H7 (cell line): ENCODE measurements around the gene F2R. TPM values are rescaled to one million over a fixed set of nuclear protein-coding genes. Genes with fewer than 3 reads are reported as not detected.
"Not testable (repeated sequence)": the region's sequence is repeated elsewhere in the genome, so short reads cannot be mapped to it uniquely, and the experiment has no call there.

Experiments used
- DNase-seq: peaks from one replicate; pipeline ENCODE4 v3.0.0; 2012
- H3K27me3 ChIP-seq: 2 replicates; pipeline ENCODE4 v1.6.0; 2011; ENCODE audit warnings: mild to moderate bottlenecking, low read length; ENCODE audit not compliant: control insufficient read depth, insufficient read depth
- H3K36me3 ChIP-seq: replicated peaks from 2 replicates; pipeline ENCODE4 v1.5.1; 2011; ENCODE audit warnings: low read length; ENCODE audit not compliant: control insufficient read depth, insufficient read depth
- H3K4me3 ChIP-seq: 2 replicates; pipeline ENCODE4 v1.5.1; 2011; ENCODE audit warnings: low read depth, mild to moderate bottlenecking, control low read depth, low read length, moderate library complexity; ENCODE audit not compliant: insufficient read depth
- total RNA-seq: library from RNA; depleted of rRNA; stranded (reverse); fragments of >200 nt; shearing (Covaris generic); gene quantifications from 2 replicates; pipeline ENCODE4 v1.2.3, GENCODE V29; 2014

F2R gene
- total RNA-seq, 1 experiment from 2014 or later, result 17.1 TPM

DNA sequence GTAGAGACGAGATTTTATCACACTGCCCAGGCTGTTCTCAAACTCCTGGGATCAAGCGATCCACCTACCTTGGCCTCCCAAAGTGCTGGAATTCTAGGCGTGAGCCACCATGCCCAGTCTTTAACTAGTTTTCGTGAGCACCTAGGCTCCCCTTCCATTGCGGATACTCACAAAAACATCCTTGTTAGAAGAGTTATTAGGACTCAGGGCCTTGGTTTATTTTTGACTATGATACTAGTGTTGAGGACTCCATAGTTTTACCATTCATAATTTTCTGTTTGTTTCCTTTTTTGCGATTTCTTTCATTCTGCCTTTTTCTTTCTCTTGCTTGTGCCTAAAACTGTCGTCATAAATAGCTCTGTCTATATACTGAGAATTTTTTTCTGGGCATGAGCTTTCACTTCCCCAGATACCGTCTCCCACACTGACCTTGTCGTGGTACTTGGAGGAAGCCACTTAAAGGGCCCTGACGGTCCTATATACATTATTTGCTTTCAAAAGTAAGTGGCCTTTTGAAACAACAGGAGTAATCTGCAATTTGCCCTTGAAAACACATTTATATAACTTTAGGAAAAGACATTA is 5.2 kb downstream of the F2R start:
- H3K4me3 ChIP-seq, result no peak overlapping the region
- H3K36me3 ChIP-seq, result no peaks in the 10 kb centered on the region
- DNase-seq, result no peak
- peaks cover 6% of the 10 kb centered on the region for H3K27me3 ChIP-seq

DNA sequence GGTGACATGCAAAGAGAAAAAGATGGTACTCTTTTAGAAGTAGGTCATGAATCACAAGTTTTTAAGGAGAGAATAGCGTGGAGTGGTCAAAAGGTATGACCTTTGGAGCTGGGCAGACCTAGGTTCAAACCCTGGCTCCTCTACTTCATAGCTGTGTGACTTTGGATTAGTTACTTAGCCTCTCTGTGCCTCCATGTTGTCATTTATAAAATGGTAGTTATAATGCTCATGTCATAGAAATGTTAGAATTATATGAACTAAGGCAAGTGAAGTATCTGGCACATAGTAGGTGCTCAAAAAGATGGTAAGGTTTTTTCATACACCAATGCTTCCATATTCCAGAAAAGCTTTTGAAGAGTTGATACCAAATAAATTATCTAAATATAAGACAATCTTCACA is 7.3 kb downstream of the F2R start:
- DNase-seq, result no peak
- H3K27me3 ChIP-seq, result no peaks in the 10 kb centered on the region
- no peaks in the 10 kb centered on the region for H3K36me3 ChIP-seq
- no peak overlapping the region for H3K4me3 ChIP-seq

DNA sequence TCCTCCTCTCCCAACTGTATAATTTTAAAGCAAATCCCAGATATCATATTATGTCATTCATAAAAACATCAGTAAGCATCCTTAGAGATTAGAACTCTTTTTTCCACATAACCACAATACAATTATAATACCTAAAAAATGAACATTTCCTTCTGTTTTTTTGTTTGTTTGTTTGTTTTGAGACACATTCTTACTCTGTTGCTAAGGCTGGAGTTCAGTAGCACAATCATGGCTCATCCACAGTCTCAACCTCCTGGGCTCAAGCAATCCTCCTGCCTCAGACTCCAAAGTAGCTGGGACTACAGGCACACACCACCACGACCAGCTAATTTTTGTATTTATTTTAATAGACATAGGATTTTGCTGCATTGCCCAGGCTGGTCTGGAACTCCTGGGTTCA is 8.0 kb downstream of the F2R start:
- H3K36me3 ChIP-seq, result no peaks in the 10 kb centered on the region
- H3K27me3 ChIP-seq, result no peaks in the 10 kb centered on the region
- DNase-seq, result no peak
- no peak overlapping the region for H3K4me3 ChIP-seq

DNA sequence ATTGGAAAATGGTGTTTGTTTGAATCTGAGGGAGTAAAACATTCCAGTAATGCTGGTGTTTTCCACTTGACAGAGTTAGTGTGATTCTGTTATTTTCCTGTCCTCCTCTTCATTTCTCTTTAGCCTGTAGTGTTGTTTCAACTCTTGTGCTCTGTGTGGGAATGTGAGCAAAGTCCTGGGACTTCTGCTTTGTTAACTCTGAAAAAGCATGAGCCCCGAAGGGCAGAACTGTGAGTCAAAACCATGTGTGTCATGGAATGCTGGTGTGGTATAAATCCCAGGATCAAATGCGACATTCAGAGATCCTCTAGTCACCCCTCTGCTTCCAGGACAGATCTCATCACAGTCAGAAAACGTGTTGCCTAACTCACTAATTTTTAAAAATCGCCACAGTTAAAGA is 8.9 kb downstream of the F2R start:
- Histone ChIP-seq H3K27me3 (no peaks in the 10 kb centered on the region), H3K36me3 (no peaks in the 10 kb centered on the region), H3K4me3 (no peak overlapping the region)
- DNase-seq, result no peak

DNA sequence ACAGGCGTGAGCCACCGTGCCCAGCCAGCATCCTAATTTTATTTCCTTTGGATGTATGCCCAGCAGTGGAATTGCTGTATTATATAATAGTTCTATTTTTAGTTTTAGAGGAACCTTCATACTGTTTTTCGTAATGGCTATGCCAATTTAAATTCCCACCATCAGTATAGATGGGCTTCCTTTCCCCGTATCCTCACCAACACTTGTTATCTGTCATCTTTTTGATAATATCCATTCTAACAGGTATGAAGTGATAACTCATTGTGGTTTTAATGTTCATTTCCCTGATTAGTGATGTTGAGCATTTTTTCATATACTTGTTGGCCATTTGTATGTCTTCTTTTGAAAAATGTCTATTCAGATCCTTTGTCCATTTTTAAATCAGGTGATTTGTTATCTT is 13.0 kb downstream of the F2R start:
- Histone ChIP-seq H3K4me3 (no peak overlapping the region), H3K27me3 (no peaks in the 10 kb centered on the region), H3K36me3 (no peaks in the 10 kb centered on the region; the same call in 1 of the 2 replicates)
- no peak for DNase-seq

DNA sequence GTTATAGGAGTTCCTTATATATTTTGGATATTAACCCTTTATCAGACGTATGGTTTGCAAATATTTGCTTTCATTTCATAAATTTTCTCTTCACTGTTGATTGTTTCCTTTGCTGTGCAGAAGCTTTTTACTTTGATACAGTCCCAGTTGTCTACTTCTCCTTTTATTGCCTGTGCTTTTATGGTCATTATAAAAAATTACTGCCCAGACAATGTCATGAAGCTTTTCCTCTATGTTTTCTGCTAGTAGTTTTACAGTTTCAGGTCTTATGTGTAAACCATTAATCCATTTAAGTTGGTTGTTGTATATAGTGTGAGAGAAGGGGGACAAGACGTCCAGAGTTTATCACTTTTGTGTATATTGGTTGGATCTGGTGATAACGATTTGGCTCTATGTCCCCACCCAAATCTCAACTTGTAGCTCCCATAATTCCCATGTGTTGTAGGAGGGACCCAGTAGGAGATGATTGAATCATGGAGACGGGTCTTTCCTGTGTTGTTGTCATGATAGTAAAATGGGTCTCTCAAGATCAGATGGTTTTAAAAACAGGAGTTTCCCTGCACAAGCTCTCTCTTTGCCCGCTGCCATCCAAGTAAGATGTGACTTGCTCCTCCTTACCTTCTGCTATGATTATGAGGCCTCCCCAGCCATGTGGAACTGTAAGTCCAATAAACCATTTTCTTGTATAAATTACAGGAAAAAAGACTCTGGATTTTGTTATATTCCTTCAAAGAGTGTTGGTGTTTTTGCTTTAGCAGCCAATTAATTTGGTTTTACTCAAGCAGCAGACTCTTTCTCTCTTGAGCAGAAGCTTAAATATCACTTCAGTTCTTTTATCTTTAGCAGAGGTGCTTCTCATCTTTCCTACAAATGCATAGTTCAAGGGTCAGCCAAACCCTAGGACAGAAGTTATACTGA is 13.7 kb downstream of the F2R start:
- DNase-seq, result no peak
- Histone ChIP-seq H3K4me3 (no peak overlapping the region), H3K27me3 (no peaks in the 10 kb centered on the region), H3K36me3 (no peaks in the 10 kb centered on the region; the same call in 1 of the 2 replicates)

DNA sequence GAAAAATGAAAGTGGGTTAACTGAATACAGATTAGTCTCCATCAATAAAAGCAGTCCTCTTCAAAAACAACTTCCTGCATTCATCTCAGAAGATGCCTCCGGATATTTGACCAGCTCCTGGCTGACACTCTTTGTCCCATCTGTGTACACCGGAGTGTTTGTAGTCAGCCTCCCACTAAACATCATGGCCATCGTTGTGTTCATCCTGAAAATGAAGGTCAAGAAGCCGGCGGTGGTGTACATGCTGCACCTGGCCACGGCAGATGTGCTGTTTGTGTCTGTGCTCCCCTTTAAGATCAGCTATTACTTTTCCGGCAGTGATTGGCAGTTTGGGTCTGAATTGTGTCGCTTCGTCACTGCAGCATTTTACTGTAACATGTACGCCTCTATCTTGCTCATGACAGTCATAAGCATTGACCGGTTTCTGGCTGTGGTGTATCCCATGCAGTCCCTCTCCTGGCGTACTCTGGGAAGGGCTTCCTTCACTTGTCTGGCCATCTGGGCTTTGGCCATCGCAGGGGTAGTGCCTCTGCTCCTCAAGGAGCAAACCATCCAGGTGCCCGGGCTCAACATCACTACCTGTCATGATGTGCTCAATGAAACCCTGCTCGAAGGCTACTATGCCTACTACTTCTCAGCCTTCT is 16.6 kb downstream of the F2R start:
- Histone ChIP-seq H3K36me3 (no peaks in the 10 kb centered on the region; the same call in 1 of the 2 replicates), H3K27me3 (no peaks in the 10 kb centered on the region), H3K4me3 (no peak overlapping the region)
- no peak for DNase-seq

DNA sequence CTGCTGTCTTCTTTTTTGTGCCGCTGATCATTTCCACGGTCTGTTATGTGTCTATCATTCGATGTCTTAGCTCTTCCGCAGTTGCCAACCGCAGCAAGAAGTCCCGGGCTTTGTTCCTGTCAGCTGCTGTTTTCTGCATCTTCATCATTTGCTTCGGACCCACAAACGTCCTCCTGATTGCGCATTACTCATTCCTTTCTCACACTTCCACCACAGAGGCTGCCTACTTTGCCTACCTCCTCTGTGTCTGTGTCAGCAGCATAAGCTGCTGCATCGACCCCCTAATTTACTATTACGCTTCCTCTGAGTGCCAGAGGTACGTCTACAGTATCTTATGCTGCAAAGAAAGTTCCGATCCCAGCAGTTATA is 17.1 kb downstream of the F2R start:
- H3K36me3 ChIP-seq, result no peaks in the 10 kb centered on the region; the same call in 1 of the 2 replicates
- no peak overlapping the region for H3K4me3 ChIP-seq
- DNase-seq, result no peak
- no peaks in the 10 kb centered on the region for H3K27me3 ChIP-seq

DNA sequence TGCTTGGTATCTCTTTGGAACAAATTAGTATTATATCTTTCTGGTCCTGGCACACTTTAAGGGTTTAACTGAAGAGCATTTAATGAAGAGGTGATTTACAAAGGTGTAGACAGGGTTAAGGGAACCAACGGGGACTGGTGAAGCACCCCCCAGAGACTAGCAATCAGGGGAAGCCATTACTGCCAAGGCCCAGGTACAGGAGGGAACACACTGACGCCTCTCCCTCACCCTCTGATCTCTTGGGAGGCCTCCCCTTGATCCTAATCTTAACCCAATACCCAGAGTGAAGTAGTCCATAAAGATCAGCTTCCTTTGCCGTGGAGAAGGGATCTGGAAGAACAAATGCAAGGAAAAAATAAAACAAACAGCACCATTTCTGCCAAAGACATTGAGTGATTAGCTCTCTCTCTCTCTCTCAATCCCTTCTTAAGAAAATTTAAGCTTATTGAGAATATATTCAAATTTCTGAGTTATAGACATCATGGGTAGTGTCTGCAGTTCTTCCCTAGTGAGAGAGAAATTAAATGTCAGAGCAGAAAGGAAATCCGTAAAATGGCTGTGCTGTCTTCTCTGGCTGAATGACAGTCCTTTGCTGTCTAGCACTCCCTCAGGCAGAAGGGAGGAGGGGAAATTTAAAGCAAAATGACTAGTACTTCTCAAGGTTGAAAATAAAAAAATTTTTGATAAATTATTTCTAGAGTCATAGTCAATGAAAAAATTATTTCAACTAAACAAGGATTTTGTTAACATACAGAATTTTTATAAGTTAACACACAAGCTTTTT is 20.0 kb downstream of the F2R start:
- no peak overlapping the region for H3K4me3 ChIP-seq
- no peaks in the 10 kb centered on the region for H3K27me3 ChIP-seq
- no peaks in the 10 kb centered on the region; the same call in 1 of the 2 replicates for H3K36me3 ChIP-seq
- DNase-seq, result no peak

DNA sequence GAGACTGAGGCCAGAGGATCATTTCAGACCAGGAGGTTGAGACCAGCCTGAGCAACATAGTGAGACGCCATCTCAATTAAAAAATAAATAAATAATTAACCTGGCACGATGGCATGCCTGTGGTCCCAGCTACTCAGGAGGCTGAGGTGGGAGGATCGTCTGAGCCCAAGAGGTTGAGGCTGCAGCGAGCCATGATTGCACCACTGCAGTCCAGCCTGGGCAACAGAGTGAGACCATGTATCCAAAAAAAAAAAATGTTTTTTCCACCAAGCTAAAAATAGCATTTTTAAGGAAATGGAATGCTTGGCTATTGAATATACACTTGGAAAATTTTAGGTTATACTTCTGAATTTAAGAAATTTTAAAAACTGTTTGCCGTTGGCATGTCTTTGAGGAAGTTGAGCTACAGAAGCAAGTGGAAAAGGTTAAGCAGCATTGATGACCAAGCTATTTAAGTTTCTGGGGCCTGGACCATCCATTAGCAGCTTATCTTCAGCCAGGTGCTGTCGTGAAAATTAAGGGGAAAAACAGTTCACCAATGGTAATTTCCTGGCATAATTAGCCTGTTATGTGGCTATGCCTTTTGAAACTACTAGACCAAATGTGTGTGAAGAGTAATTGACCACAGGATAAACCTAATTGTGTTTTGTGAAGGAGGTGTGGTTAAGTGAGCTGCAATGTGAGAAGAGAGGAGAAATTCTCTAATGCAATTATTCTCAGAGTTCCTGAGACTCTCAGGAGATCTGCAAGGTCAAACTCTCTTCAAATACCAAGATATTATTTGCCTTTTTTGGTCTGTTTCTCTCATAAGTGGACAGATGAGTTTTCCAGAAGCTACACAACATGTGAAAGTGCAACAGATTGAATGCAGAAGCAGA is 21.0 kb downstream of the F2R start:
- no peak overlapping the region for H3K4me3 ChIP-seq
- DNase-seq, result no peak
- no peaks in the 10 kb centered on the region; the same call in 1 of the 2 replicates for H3K36me3 ChIP-seq
- no peaks in the 10 kb centered on the region for H3K27me3 ChIP-seq

DNA sequence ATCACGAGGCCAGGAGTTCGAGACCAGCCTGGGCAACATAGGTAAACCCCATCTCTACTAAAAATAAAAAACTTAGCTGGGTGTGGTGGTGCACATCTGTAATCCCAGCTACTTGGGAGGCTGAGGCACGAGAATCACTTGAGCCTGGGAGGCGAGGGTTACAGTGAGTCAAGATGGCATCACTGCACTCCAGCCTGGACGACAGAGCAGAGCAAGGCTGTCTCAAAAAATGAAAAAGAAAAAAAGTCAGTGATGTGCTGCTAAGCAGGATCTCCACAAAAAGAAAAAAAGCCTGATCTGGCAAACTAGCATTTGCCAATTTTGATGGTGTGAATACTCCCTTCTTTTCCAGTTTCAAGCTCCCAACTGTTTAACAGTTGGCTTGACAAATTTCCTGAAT is 21.9 kb downstream of the F2R start:
- no peak overlapping the region for H3K4me3 ChIP-seq

DNA sequence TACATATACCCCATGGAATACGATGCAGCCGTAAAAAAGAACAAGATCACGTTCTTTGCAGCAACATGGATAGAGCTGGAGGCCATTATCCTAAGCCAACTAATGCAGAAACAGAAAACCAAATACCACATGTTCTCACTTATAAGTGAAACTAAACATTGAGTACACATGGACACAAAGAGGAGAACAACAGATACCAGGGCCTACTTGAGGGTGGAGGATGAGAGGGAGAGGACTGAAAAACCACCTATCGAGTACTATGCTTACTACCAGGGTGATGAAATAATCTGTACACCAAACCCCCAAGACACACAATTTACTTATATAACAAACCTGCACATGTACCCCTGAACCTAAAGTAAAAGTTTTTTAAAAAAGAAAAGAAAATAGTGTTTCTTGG is 25.6 kb downstream of the F2R start:
- DNase-seq, H3K36me3 ChIP-seq, H3K4me3 ChIP-seq, H3K27me3 ChIP-seq: not testable (repeated sequence)

More for the DNA sequence above, 21.9 kb downstream of the F2R start:
- Histone ChIP-seq H3K27me3 (no peaks in the 10 kb centered on the region), H3K36me3 (no peaks in the 10 kb centered on the region; the same call in 1 of the 2 replicates)
- DNase-seq, result no peak

DNA sequence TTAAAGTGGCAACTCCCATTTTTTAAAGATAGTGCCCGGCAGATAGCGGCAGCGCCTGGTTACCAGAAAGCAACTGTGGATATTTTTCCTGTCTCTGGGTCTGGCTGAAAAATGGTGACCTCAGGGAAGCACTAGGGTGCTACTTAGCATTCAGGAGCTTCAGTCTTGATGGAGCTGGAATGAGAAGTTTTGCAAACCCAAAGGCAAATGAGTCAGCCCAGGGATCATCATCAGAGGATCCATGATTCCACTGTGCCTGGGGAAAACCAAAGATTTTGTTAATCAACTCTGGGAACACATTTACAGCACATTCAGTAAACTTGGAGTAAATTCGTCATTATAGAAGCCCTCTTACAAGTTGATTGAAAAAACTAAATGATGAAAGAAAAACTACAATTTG is 26.7 kb downstream of the F2R start:
- no peaks in the 10 kb centered on the region for H3K36me3 ChIP-seq

DNA sequence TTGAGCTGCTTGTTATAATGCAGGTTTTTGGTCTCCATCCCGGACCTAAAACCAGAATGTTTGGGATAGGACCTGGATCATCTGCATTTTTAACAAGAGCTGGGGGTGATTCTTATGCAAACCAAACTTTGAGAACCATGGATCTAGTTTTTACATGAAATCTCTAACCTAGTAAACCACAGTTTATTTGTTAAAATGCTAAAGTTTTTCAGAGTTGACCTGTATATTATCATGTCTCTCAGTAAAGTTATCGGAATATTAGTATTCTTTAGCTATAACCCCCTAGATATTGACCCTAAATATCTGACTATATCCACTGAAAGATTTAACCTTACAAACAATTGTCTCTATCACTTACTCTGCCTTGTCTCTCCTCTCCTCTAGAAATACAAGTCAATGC is 28.7 kb downstream of the F2R start:
- Histone ChIP-seq H3K27me3 (no peaks in the 10 kb centered on the region), H3K36me3 (no peaks in the 10 kb centered on the region), H3K4me3 (no peak overlapping the region)
- no peak for DNase-seq

More for the DNA sequence above, 26.7 kb downstream of the F2R start:
- Histone ChIP-seq H3K27me3 (no peaks in the 10 kb centered on the region), H3K4me3 (no peak overlapping the region)
- no peak for DNase-seq
